Fibroblast of skin of back (primary cell): ENCODE data around the gene HSCB. TPM values are rescaled to one million over a fixed set of nuclear protein-coding genes. Genes with fewer than 3 reads are reported as not detected.
"Not testable (repeated sequence)": the region's sequence is repeated elsewhere in the genome, so short reads cannot be mapped to it uniquely, and the experiment has no call there.

ENCODE experiments used
- DNase-seq: peaks from one replicate; pipeline ENCODE4 v3.0.0-alpha.2; 2013
- polyA plus RNA-seq, 2 experiments: library from polyadenylated mRNA; unstranded; fragments of 120-200 nt; gene quantifications; one replicate each; pipeline ENCODE4 v1.2.1, GENCODE V29; 2013; ENCODE audit not compliant: insufficient read length in 2 of 2

HSCB gene, protein sequence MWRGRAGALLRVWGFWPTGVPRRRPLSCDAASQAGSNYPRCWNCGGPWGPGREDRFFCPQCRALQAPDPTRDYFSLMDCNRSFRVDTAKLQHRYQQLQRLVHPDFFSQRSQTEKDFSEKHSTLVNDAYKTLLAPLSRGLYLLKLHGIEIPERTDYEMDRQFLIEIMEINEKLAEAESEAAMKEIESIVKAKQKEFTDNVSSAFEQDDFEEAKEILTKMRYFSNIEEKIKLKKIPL
- 13.8 TPM for polyA plus RNA-seq (2013, experiment 1 of 2; ENCODE audit: insufficient read length)
- 11.5 TPM for polyA plus RNA-seq (2013, experiment 2 of 2; ENCODE audit: insufficient read length)

DNA sequence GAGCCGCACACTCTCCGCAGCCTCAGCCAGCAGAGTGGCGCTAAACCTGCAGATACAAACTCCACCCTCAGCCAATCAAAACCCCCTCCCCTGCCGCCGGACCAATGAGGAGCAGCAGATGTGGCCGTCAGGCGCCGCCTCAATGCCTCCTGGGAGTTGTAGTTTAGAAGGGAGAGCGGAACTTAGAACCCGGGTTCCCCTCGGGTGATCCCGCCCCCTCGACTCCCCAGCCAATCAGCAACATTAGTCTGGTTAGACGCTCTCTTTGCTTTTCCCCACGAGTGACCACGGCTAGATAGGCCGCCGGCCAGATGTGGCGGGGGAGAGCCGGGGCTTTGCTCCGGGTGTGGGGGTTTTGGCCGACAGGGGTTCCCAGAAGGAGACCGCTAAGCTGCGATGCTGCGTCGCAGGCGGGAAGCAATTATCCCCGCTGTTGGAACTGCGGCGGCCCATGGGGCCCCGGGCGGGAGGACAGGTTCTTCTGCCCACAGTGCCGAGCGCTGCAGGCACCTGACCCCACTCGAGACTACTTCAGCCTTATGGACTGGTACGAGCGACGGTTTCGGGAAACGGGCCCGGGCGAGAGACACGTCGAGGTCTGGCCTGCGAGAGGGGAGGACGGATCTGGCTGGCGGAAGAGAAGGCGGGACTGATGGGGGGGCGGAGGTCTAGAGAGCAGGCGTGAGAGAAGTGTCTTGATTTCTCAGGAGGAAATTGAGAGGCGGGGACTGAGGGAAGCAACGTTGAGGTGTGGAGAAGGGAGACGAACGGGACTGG, at the start of gene HSCB, which contains the start of gene CHEK2:
HSCB (plus strand) TSS at position 255 of the 777 bp plus-strand sequence; CDS start at position 312, 57 bp downstream.
CHEK2 (minus strand) TSS at position 36 of the 777 bp plus-strand sequence. CDS start 7,099 bp downstream, outside the sequence.
- DNase-seq = peak; percentile 99

DNA sequence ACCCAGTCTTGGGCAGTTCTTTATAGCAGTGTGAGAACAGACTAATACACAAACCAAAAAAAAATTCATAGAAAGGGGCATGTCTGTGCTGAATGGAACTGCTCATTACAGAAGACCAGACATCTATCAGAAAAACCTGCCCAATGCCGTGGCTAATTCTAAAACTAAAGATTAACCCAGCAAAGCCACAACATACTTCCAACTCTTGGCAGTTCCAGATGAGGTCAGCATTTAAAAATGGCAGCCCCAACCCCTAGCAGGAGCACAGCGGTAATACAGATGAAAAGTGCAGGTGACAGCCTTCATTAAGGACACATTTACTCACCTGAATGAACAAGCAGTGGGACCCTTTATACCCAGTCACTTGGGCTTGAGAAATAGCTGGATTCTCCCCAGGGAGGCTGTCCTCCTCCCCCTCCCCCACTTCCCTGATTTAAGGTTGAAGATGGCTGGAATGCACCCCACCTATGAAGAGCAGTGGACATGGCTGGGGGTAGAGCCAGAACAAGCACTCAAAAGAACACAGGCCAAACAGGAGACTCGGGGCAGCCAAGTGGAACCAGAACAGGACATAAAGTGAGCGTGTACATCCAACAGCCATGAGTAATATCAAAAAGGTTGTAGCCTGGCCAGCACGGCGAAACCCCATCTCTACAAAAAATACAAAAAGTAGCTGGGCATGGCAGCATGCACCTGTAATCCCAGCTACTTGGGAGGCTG, 48.6 kb upstream of the HSCB start:
- DNase-seq = not testable (repeated sequence)

DNA sequence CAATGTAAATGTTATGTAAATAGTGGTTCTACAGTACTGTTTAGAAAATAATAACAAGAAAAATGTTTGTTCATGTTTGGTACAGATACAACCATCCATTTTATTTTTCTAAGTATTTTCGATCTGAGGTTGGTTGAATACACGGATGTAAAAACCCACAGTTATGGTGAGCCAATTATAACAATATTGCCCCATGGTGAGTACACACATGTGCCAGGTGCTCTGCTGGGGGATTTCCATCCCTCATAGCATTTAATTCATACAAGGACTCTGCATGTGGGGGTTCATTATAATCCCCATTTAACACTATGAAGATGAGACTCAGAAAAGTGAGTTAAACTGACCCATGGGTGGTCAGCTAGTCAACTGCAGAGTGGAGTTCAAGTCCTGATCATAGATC, 38.9 kb upstream of the HSCB start:
- no peak for DNase-seq

DNA sequence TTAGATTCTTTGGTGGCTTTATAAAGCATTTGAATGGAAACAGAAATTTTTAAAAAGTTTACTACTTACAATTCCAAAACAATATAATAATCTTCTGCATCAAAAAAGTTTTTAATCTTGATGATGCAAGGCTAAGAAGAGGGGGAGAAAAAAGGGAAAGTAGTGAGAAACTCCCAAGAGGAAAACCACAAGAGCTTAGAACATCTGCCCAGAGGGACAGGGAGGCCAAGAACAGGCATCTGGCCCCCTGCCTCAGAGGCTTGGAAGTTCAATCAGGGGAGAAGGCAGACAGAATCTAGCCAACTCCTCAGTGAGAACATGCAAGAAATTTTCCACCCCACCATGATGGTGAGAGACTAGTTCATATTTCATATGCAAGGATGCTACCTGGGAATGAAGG, 38.4 kb upstream of the HSCB start:
- no peak for DNase-seq

DNA sequence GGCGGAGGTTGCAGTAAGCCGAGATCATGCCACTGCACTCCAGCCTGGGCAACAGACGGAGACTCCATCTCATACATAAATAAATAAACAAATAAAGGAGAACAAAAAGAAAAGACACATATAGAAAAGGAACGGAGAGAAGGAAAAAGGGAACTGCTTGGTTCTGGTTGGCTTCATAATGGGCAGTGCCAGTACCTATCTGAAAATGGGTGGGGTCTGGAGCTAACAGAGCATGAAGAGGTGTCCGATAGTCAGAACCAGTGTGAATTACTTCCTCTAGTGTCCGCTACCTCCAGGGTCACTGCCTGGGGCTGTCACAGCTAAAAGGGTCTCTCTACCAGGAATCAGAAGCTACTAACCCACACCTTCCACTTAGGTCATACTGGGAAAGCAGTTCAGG, 35.0 kb upstream of the HSCB start:
- DNase-seq = no peak

DNA sequence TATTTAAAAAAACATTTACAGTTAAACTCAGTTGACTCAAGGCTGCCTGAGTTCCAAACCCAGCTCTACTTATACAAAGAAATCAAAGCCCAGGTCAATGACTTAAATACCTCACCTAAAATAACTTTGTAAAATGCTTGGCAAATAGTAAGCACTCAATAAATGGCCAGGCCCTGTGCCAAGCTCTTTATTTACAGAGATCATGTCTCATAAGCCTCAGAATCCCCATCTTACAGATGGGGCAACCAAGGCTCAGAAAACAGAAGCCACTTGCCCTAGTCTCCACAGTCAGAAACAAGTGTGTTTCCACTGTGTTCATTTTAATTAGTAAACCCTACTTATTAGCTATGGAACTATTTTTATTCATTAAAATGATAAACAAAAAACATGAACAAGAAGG, 31.7 kb upstream of the HSCB start:
- DNase-seq = peak; percentile 17

DNA sequence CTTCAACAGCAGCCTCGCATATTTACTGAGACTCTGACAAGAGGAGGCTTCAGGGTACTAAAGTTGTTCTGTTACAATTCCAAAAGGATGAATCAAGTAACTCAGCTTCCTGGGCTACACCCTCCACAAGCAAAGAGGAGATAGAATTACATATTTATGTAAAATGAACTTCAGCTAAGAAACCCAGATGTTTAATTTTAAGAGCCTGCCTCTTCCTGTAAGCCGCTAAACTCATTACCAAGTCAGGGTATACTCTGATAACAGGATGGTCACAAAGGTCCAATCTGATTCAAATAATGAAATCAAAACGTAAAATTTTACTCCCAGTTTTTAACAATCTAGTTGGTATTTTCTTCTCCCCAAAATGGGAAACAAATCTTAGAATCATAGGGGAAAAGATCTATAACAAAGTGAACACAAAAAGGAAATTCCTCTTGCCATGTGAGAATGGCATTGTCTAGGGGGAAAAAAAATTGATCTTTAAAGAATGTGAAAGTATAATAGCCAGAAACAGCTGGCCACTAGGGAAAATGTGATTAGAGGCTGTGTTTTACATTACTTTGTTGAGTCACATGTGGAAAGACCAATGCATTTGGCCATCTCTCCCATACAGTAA, 31.2 kb upstream of the HSCB start:
- DNase-seq = peak; percentile 89

DNA sequence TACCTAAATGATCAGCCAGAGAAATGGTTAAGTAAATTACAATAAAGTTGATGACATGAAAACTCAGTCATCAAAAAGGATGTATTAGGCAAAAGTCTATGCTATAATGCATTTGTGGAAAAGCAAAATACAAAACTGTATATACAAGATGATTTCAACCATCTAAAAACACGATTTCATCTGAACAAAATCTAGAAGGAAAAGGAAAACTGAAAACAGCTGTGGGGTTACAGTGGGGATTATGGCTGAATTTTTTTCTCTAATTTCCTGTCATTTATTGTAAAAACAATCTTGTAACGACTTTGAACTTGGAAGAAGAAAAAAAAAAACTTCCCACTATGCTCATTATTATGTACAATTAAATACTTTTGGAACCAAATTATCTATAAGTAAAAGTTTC, 30.5 kb upstream of the HSCB start:
- no peak for DNase-seq

DNA sequence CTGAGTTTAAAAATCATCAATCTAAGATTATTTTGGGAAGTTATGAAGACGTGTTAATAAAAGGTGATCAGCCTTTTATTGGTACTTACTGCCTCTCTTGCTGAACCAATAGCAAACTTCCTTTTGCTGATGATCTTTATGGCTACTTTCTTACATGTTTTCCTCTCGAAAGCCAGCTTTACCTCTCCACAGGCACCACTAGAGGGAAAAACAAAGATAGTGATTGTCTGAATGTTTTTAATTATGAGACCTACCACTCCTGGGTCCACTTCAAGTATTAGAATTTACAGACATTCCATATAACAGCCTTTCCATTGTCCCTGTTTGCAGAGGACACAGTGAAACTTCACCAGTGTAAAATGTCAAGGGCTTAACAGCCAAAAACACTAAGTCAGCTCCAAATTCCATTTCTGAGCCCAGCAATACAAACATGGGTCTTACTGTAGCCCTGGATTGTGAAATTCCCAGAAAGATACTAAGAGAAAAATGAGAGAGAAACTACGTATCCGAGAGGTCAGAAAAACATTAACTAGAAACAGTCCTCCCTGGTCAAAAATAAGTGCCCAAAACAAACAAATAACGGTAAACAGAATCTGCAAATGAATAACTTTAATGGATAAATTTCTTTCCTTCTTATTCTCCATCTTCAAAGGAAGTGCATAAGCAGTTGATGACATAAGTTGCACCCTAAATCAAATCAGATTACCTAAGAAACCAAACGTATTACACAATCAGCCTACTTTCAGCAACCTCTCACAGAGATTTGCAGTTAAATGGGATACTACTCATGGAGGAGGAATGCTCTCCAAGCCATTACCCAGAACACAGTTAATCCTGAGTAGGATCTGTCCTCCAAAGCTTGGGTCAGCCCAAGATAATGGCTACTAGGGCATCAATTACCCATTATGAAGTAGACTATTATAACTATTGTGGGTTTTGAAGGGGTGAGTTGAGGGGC, 29.7 kb upstream of the HSCB start:
- DNase-seq = peak; percentile 91

DNA sequence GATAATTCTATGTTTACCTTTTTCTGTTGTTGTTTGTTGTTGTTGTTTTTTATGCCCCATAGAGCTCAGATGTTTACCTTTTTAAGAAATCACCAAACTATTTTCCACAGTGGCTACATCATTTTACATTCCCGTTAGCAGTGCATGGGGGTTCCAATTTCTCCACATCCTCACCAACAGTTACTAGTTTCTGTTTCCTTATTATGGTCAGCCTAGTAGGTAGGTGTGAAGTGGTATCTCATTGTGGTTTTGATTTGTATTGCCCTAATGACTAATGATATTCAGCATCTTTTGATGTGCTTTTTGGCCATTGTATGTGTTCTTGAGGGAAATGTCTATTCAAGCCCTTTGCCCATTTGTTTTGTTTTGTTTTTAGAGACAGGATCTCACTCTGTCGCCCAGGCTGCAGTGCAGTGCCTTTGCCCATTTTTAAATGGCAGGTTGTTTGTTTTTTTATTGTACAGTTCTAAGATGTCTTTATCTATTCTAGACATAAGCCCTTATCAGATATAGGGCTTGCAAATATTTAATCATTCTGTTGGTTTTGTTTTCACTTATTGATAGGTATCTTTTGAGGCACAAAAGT, 27.7 kb upstream of the HSCB start:
- DNase-seq = no peak

DNA sequence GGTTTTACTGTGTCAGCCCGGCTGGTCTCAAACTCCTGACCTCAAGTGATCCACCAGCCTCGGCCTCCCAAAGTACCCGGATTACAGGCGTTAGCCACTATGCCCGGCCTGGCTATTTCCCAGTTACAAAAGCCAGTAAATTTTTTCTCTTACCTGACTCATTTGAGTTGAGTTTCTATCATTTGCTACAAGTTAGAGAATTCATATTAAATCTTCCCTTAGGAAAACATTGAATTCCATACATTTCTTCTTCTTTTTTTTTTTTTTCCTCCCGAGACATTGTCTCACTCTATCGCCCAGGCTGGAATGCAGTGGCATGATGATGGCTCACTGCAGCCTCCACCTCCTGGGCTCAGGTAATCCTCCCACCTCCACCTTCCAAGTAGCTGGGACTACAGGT, 26.2 kb upstream of the HSCB start:
- peak; percentile 51 for DNase-seq

DNA sequence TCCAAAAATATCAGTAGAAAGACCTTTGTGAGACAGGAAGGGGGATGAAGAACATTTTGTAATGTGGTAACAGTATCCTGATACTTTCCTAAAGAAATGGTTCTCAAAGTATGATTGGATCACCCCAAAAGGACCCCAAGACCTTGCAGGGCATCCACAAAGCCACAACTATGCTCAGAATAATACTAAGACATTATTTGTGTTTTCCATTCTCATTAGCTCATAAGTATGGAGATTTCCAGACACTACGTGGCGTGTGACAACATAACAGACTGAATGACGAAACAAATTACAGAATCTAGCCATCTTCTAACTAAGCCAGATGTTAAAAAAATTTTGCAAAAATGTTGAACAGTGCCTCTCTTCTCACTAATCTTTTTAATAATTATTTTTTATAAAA, 25.2 kb upstream of the HSCB start:
- DNase-seq = peak; percentile 17

DNA sequence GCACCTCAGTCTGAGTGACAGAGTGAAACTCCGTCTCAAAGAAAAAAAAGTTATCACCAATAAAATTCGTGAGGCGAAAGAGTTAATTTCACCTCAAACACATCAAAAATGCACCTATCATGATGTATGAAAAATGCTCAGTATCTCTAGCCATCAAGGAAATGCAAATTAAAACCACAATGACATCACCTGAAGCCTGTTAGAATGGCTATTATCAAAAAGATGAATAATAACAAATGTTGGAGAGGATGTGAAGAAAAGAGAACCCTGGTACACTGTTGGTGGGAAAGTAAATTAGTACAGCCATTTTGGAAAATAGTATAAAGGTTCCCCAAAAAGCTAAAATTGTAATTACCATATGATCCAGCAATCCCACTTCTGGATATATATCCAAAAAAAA, 23.8 kb upstream of the HSCB start:
- DNase-seq = no peak

DNA sequence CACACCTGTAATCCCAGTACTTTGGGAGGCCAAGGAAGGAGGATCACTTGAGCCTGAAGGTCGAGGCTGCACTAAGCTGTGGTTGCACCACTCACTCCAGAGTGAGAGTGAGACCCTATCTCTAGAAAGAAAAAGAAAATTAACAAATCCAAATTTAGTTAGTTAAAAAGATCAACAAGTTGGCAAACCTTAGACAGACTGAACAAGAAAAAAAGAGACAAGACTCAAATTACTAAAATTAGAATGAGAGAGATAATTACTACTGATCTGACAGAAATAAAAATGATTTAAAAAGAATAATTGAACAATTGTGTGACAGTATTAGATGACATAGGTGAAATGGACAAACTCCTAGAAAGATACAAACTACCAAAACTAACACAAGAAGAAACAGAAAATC, 13.8 kb upstream of the HSCB start:
- DNase-seq = no peak

DNA sequence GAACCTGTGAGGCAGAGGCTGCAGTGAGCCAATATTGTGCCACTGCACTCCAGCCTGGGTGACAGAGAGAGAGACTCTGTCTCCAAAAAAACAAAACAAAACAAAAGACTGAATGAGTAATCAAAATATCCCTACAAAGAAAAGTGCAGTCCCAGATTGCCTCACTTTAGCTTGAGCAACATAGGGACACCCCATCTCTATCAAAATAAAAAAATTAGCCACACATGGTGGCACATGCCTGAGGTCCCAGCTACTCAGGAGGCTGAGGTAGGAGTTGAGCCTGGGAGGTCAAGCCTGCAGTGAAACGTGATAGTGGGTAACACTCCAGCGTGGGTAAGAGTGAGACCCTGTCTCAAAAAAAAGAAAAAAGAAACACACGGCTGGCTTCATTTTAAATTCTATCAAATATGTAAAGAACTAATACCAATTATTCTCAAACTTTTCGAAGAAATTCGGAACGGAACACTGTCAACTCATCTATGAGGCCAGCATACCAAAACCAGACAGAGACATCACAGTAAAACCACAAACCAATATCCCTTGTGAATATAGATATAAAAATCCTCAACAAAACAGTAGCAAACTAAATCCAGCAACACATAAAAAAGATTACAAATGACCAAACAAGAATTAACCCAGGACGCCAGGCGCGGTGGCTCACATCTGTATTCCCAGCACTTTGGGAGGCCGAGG, 13.1 kb upstream of the HSCB start:
- peak; percentile 23 for DNase-seq

DNA sequence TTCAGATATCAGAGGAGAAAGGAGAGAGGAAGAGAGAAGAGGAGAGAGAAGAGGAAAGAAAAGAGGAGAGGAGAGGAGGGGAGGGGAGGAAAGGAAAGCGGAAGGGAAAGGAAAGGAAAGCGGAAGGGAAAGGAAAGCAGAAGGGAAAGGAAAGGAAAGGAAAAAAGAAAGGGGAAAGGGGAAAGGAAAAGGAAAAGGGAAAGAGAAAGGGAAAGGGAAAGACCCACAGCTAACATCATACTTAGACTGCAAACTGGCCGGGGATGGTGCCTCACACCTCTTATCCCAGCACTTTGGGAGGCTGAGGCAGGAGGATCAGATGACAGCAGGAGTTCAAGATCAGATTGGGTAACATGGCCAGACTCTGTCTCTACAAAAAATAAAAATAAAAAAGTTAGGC, 11.7 kb upstream of the HSCB start:
- no peak for DNase-seq

DNA sequence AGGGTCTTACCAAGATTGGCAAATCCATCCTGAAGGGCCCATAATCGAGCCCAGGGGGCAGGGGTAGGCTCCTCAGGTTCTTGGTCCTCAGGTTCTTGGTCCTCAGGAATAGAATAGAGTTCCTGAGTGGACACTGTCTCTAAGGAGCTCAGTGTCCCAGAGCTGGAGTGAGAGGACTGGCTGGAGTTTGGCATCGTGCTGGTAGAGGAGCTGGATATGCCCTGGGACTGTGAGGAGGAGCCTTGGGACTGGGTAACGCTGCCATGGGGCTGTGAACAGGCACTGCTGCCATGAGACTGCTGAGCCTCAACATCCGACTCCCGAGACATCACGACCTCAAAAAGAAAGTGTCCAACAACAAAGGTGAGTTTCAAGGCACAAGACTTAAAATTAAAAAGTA, 7.4 kb upstream of the HSCB start:
- no peak for DNase-seq

DNA sequence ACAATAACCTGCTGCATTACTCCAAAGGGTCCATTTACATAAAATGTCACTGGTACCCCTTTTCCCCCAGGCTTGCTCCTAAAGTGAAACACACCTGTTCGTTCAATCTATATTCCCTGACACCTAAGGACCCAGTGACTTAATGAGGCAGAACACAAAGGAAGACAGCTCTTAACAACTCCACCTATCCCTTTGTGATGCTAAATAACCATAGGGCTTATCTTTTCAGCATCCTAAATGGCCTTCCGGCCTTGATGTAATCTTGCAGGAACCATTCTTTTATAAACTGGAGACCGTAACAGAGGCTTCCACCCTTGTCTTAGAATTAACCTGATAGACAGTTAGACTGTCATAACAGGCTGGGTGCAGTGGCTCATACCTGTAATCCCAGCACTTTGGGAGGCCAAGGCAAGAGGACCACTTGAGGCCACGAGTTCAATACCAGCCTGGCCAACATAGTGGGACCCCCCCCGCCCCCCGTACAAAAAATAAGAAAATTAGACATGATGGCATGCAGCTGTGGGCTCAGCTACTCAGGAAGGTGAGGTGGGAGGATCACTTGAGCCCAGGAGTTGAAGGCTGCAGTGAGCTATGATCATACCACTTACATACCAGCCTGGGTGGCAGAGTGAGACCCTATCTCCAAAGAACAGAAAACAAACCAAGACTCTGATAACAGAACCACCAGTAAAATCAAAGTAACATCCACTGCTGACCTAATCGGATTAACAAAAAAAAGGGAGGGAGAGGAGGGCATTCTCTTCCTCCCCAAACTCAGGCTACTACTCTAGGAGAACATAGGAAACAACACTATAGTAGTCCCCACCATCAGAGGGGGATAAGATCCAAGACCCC, 5.3 kb upstream of the HSCB start:
- no peak for DNase-seq

DNA sequence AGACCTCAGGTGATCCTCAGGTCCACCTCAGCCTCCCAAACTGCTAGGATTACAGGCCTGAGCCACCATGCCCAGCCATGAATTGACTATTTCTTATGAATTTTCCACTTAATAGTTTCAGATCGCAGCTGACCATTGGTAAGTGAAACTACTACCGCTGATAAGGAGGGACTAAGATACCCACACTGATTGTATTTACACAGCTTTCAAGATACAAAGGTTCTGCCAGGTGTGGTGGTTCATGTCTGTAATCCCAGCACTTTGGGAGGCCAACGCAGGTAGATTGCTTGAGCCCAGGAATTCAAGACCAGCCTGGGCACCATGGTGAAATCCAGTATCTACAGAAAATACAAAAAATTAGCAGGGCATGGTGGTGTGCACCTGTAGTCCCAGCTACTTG, 4.1 kb upstream of the HSCB start:
- DNase-seq = no peak

DNA sequence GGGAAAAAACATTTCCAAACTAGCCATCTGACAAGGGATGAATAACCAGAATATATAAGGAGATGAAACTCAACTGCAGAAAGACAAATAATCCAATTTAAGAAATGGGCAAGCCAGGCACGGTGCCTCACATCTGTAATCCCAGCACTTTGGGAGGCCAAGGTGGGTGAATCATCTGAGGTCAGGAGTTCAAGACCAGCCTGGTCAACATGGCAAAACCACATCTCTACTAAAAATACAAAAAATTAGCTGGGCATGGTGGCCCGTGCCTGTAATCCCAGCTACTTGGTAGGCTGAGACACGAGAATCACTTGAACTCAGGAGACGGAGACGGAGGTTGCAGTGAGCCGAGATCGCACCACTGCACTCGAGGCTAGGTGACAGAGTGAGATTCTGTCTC, 3.0 kb upstream of the HSCB start:
- DNase-seq = not testable (repeated sequence)
